Measurements from ENCODE around the gene ZNF791. TPM values are rescaled to one million over a fixed set of nuclear protein-coding genes. Genes with fewer than 3 reads are reported as not detected.
"Not testable (repeated sequence)": the region's sequence is repeated elsewhere in the genome, so short reads cannot be mapped to it uniquely, and the experiment has no call there.

Gene ZNF791
- total and polyA plus RNA-seq, 2 donors (not counting 1 experiment from before 2014, with no cell fraction given), result 11.4 to 12.2 TPM

GRCh38 chr19:12639901-12640613, 29.3 kb downstream of the ZNF791 start:
- Histone ChIP-seq H3K4me2 (ENCODE audit: extremely low read depth, insufficient read depth, low read length) (peak overlapping the region; percentile 57), H3K36me3 (ENCODE audit: control insufficient read depth, insufficient read depth, low read length) (no peaks in the 10 kb centered on the region), H4K20me1 (ENCODE audit: control insufficient read depth, extremely low read depth, insufficient read depth, low read length) (no peaks in the 10 kb centered on the region), H3K4me3 (replicated peaks in 1 of 4; ENCODE audit: control extremely low read depth in 1 of 4, insufficient read depth in 1 of 4, low read depth in 3 of 4, low read length in 4 of 4) (peak overlapping the region in 1 of 4 experiments; percentile 25), H3K4me1 (ENCODE audit: control insufficient read depth, extremely low read depth, insufficient read depth, low read length) (no peaks in the 10 kb centered on the region), H3K9me3 (ENCODE audit: control insufficient read depth, insufficient read depth, low read depth, low read length) (no peaks in the 10 kb centered on the region), H3K27me3 (ENCODE audit: control insufficient read depth, insufficient read depth, low read length) (no peaks in the 10 kb centered on the region), H3K27ac (ENCODE audit: insufficient read depth, low read length) (no peak overlapping the region), H2AFZ (ENCODE audit: low read length) (peak overlapping the region; percentile 65), H3K79me2 (ENCODE audit: control insufficient read depth, insufficient read depth, low read length) (no peaks in the 10 kb centered on the region), H3K9ac (ENCODE audit: insufficient read depth, low read length) (no peak overlapping the region)
- DNase-seq (ENCODE audit: low read depth in 2 of 2), result peak; percentile 69 to 76
- TF ChIP-seq EZH2 (IDR thresholded peaks at IDR 0.05; ENCODE audit: low read length, missing control alignments), result no peak
- TF ChIP-seq, protein P1, sequence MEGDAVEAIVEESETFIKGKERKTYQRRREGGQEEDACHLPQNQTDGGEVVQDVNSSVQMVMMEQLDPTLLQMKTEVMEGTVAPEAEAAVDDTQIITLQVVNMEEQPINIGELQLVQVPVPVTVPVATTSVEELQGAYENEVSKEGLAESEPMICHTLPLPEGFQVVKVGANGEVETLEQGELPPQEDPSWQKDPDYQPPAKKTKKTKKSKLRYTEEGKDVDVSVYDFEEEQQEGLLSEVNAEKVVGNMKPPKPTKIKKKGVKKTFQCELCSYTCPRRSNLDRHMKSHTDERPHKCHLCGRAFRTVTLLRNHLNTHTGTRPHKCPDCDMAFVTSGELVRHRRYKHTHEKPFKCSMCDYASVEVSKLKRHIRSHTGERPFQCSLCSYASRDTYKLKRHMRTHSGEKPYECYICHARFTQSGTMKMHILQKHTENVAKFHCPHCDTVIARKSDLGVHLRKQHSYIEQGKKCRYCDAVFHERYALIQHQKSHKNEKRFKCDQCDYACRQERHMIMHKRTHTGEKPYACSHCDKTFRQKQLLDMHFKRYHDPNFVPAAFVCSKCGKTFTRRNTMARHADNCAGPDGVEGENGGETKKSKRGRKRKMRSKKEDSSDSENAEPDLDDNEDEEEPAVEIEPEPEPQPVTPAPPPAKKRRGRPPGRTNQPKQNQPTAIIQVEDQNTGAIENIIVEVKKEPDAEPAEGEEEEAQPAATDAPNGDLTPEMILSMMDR (conservative IDR thresholded peaks at IDR 0.05 in 1 of 2, IDR thresholded peaks at IDR 0.05 in 1 of 2; ENCODE audit: low read depth in 1 of 2, low read length in 2 of 2), result peak; percentile 62 to 79

GRCh38 chr19:12641456-12641855, 30.7 kb downstream of the ZNF791 start:
- Histone ChIP-seq H2AFZ (ENCODE audit: low read length) (no peak overlapping the region), H3K4me1 (ENCODE audit: control insufficient read depth, extremely low read depth, insufficient read depth, low read length) (no peaks in the 10 kb centered on the region), H3K36me3 (ENCODE audit: control insufficient read depth, insufficient read depth, low read length) (no peaks in the 10 kb centered on the region), H3K4me3 (replicated peaks in 1 of 4; ENCODE audit: control extremely low read depth in 1 of 4, insufficient read depth in 1 of 4, low read depth in 3 of 4, low read length in 4 of 4) (no peak overlapping the region), H3K4me2 (ENCODE audit: extremely low read depth, insufficient read depth, low read length) (no peak overlapping the region), H4K20me1 (ENCODE audit: control insufficient read depth, extremely low read depth, insufficient read depth, low read length) (no peaks in the 10 kb centered on the region), H3K27me3 (ENCODE audit: control insufficient read depth, insufficient read depth, low read length) (no peaks in the 10 kb centered on the region), H3K27ac (ENCODE audit: insufficient read depth, low read length) (no peak overlapping the region), H3K9me3 (ENCODE audit: control insufficient read depth, insufficient read depth, low read depth, low read length) (no peaks in the 10 kb centered on the region), H3K79me2 (ENCODE audit: control insufficient read depth, insufficient read depth, low read length) (no peaks in the 10 kb centered on the region), H3K9ac (ENCODE audit: insufficient read depth, low read length) (no peak overlapping the region)
- no peak for DNase-seq (ENCODE audit: low read depth in 2 of 2)
- TF ChIP-seq, protein P1 (conservative IDR thresholded peaks at IDR 0.05 in 1 of 2, IDR thresholded peaks at IDR 0.05 in 1 of 2; ENCODE audit: low read depth in 1 of 2, low read length in 2 of 2), result no peak
- TF ChIP-seq EZH2 (IDR thresholded peaks at IDR 0.05; ENCODE audit: low read length, missing control alignments), result no peak

DNA sequence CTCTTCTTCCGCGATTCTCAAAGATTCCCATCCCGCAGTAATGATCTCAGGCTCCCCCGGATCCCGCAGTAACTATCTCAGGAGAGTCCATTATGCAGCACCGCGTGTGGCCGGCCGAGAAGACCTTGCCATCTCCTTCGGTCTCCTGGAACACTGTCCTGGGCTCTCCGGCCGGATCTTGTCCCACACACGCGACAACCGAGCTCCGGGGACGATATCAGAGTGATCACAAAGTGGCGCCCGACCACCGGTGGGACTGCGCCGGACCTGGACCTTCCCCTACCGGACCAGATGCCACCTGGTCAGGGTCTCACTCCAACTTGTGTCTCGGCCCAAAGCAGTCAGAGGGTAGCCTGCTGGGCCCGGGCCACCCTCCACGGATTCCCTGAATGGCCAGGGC, 31.8 kb downstream of the ZNF791 start:
- H3K4me3 ChIP-seq (replicated peaks in 1 of 4; ENCODE audit: control extremely low read depth in 1 of 4, insufficient read depth in 1 of 4, low read depth in 3 of 4, low read length in 4 of 4), result no peak overlapping the region
- H3K27ac ChIP-seq (ENCODE audit: insufficient read depth, low read length), result no peak overlapping the region
- no peak for TF ChIP-seq EZH2 (IDR thresholded peaks at IDR 0.05; ENCODE audit: low read length, missing control alignments)
- TF ChIP-seq, protein P1 (conservative IDR thresholded peaks at IDR 0.05 in 1 of 2, IDR thresholded peaks at IDR 0.05 in 1 of 2; ENCODE audit: low read depth in 1 of 2, low read length in 2 of 2), result no peak
- no peak overlapping the region for H3K4me2 ChIP-seq (ENCODE audit: extremely low read depth, insufficient read depth, low read length)
- H4K20me1 ChIP-seq (ENCODE audit: control insufficient read depth, extremely low read depth, insufficient read depth, low read length), result no peaks in the 10 kb centered on the region
- no peak overlapping the region for H3K9ac ChIP-seq (ENCODE audit: insufficient read depth, low read length)
- H3K27me3 ChIP-seq (ENCODE audit: control insufficient read depth, insufficient read depth, low read length), result no peaks in the 10 kb centered on the region
- H2AFZ ChIP-seq (ENCODE audit: low read length), result no peak overlapping the region
- no peaks in the 10 kb centered on the region for H3K4me1 ChIP-seq (ENCODE audit: control insufficient read depth, extremely low read depth, insufficient read depth, low read length)
- no peak for DNase-seq (ENCODE audit: low read depth in 2 of 2)
- H3K36me3 ChIP-seq (ENCODE audit: control insufficient read depth, insufficient read depth, low read length), result no peaks in the 10 kb centered on the region
- no peaks in the 10 kb centered on the region for H3K79me2 ChIP-seq (ENCODE audit: control insufficient read depth, insufficient read depth, low read length)
- H3K9me3 ChIP-seq (ENCODE audit: control insufficient read depth, insufficient read depth, low read depth, low read length), result no peaks in the 10 kb centered on the region

GRCh38 chr19:12643716-12644115, 33.0 kb downstream of the ZNF791 start:
- H2AFZ ChIP-seq (ENCODE audit: low read length); H3K79me2 ChIP-seq (ENCODE audit: control insufficient read depth, insufficient read depth, low read length); H3K27me3 ChIP-seq (ENCODE audit: control insufficient read depth, insufficient read depth, low read length); H4K20me1 ChIP-seq (ENCODE audit: control insufficient read depth, extremely low read depth, insufficient read depth, low read length); H3K4me2 ChIP-seq (ENCODE audit: extremely low read depth, insufficient read depth, low read length); DNase-seq (ENCODE audit: low read depth in 2 of 2); H3K9ac ChIP-seq (ENCODE audit: insufficient read depth, low read length); H3K4me1 ChIP-seq (ENCODE audit: control insufficient read depth, extremely low read depth, insufficient read depth, low read length); H3K9me3 ChIP-seq (ENCODE audit: control insufficient read depth, insufficient read depth, low read depth, low read length); H3K4me3 ChIP-seq (replicated peaks in 1 of 4; ENCODE audit: control extremely low read depth in 1 of 4, insufficient read depth in 1 of 4, low read depth in 3 of 4, low read length in 4 of 4); H3K27ac ChIP-seq (ENCODE audit: insufficient read depth, low read length); H3K36me3 ChIP-seq (ENCODE audit: control insufficient read depth, insufficient read depth, low read length): not testable (repeated sequence)
